ENCODE data around the gene MTMR12.

The MTMR12 gene

GRCh38 chr5:32312595-32313332 is at the start of gene MTMR12:
Gene MTMR12 (minus strand): TSS chr5:32312939. CDS start chr5:32312838, 101 bp downstream.
- peak; percentile 99 for DNase-seq (ENCODE audit: low read depth, low spot score)

GRCh38 chr5:32362527-32362926 is 49.8 kb upstream of the MTMR12 start:
- no peak for DNase-seq (ENCODE audit: low read depth, low spot score)

GRCh38 chr5:32360906-32361305 is 48.2 kb upstream of the MTMR12 start:
- DNase-seq (ENCODE audit: low read depth, low spot score) = no peak

- no peak for DNase-seq (ENCODE audit: low read depth, low spot score)
Measured at GRCh38 chr5:32358611-32359010, 45.9 kb upstream of the MTMR12 start.

- DNase-seq (ENCODE audit: low read depth, low spot score) = no peak
Measured at GRCh38 chr5:32357658-32358057, 44.9 kb upstream of the MTMR12 start.

GRCh38 chr5:32355686-32356085 is 42.9 kb upstream of the MTMR12 start:
- no peak for DNase-seq (ENCODE audit: low read depth, low spot score)

GRCh38 chr5:32353420-32353819 is 40.7 kb upstream of the MTMR12 start:
- DNase-seq (ENCODE audit: low read depth, low spot score) = no peak

- no peak for DNase-seq (ENCODE audit: low read depth, low spot score)
Measured at GRCh38 chr5:32352685-32353084, 39.9 kb upstream of the MTMR12 start.

GRCh38 chr5:32346869-32347268 is 34.1 kb upstream of the MTMR12 start:
- no peak for DNase-seq (ENCODE audit: low read depth, low spot score)

GRCh38 chr5:32343058-32343672 is 30.4 kb upstream of the MTMR12 start:
- no peak for DNase-seq (ENCODE audit: low read depth, low spot score)

GRCh38 chr5:32342656-32343055 is 29.9 kb upstream of the MTMR12 start:
- no peak for DNase-seq (ENCODE audit: low read depth, low spot score)

- DNase-seq (ENCODE audit: low read depth, low spot score) = no peak
Measured at GRCh38 chr5:32339878-32340277, 27.1 kb upstream of the MTMR12 start.

GRCh38 chr5:32339198-32339597 is 26.5 kb upstream of the MTMR12 start:
- DNase-seq (ENCODE audit: low read depth, low spot score) = no peak

- DNase-seq (ENCODE audit: low read depth, low spot score) = no peak
Measured at GRCh38 chr5:32332966-32333365, 20.2 kb upstream of the MTMR12 start.

- no peak for DNase-seq (ENCODE audit: low read depth, low spot score)
Measured at GRCh38 chr5:32332361-32332760, 19.6 kb upstream of the MTMR12 start.

GRCh38 chr5:32331935-32332274 is 19.2 kb upstream of the MTMR12 start:
- no peak for DNase-seq (ENCODE audit: low read depth, low spot score)

- DNase-seq (ENCODE audit: low read depth, low spot score) = no peak
Measured at GRCh38 chr5:32331217-32331934, 18.6 kb upstream of the MTMR12 start.

- no peak for DNase-seq (ENCODE audit: low read depth, low spot score)
Measured at GRCh38 chr5:32330126-32330971, 17.6 kb upstream of the MTMR12 start.

- DNase-seq (ENCODE audit: low read depth, low spot score) = peak; percentile 36
Measured at GRCh38 chr5:32329395-32329834, 16.7 kb upstream of the MTMR12 start.

GRCh38 chr5:32326216-32326772 is 13.6 kb upstream of the MTMR12 start:
- no peak for DNase-seq (ENCODE audit: low read depth, low spot score)

- no peak for DNase-seq (ENCODE audit: low read depth, low spot score)
Measured at GRCh38 chr5:32325616-32326015, 12.9 kb upstream of the MTMR12 start.

GRCh38 chr5:32325062-32325461 is 12.3 kb upstream of the MTMR12 start:
- no peak for DNase-seq (ENCODE audit: low read depth, low spot score)

Data from smooth muscle cell of the brain vasculature (primary cell).